ENCODE results near the gene TMEM117.
A peak's percentile ranks its signal among the peaks of the same experiment; 100 is the strongest.

The TMEM117 gene

DNA sequence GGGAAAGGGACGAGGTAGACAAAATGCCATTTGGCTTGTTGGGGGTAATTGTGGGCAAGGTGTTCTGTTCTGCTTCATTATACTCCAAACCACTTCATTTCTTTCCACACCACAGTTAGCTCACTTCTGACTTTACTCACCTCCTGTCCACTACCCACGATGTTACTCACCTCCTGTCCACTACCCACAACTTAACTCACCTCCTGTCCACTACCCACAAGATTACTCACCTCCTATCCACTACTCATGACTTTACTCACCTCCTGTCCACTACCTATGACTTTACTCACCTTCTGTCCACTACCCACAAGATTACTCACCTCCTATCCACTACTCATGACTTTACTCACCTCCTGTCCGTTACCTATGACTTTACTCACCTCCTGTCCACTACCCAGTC, 19.7 kb upstream of the TMEM117 start:
- TF ChIP-seq POLR2A (IDR thresholded peaks at IDR 0.05; ENCODE audit: low read depth, low read length) = no peak
- DNase-seq (ENCODE audit: insufficient read length, low spot score) (no peak), FAIRE-seq (peak; percentile 81)

DNA sequence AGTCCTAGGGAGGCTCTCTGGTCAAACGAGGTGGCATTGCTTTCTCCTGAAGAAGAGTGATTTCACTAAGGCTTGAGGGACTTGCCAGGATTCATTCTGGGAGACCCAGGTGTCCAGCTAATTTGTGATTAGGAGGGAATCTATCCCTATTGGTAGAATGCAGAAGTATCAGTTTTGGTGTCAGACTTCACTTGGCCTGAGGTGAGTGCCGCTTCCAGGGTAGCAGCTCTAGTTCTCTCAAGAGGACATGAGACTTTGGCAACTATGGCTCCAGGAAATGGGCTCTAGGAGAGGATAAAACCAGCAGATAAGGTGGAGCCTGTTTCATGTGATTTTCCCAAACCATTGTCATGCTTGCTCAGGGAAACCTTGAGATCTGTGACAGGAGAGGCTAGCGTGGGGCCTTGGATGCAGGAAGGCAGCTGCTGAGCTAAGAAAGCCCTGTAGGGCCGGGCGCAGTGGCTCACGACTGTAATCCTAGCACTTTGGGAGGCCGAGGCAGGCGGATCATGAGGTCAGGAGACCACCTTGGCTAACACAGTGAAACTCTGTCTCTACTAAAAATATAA, 11.6 kb upstream of the TMEM117 start:
- no peak for TF ChIP-seq POLR2A (IDR thresholded peaks at IDR 0.05; ENCODE audit: low read depth, low read length)
- DNase-seq (ENCODE audit: insufficient read length, low spot score) = no peak

DNA sequence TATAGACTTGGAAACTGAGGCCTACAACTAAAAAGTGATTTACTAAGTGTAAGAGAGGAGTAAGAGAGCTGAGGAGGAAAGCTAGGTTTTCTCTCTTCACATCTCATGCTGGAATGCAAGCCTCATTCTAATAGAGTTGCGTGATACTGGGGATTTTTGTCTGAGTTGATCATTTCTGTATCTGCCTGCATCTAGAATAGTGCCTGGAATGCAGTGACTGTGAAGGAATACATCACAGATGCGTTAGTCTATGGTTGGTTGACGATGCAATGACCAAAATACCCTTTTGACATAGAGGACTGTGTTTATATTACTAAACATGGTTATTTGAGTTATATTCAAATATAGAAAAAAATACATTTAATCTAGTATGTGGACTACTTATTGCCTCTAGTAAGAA, 9.2 kb upstream of the TMEM117 start:
- TF ChIP-seq POLR2A (IDR thresholded peaks at IDR 0.05; ENCODE audit: low read depth, low read length) = no peak
- no peak for DNase-seq (ENCODE audit: insufficient read length, low spot score)
- FAIRE-seq = no peak

More for the DNA sequence above, 11.6 kb upstream of the TMEM117 start:
- no peak for FAIRE-seq

DNA sequence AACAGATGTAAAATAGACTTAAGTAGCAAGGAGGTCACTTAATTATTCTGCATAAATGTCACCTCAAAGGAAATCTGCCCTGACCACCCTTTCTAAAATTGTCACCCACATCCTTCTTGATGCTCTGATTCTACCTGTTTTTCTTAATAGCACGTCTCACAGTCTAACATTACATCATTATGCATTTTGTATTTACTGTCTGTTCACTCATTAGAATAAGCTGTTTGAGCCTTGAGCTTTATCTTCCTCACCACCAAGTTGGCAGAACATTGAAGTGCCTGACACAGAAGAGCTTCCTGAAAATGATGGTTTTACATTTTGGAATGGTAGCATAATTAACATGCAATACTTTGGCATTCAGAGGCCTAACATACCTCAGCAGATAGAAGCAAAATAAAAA, 8.8 kb upstream of the TMEM117 start:
- FAIRE-seq (no peak), DNase-seq (ENCODE audit: insufficient read length, low spot score) (no peak)
- TF ChIP-seq POLR2A (IDR thresholded peaks at IDR 0.05; ENCODE audit: low read depth, low read length) = no peak

DNA sequence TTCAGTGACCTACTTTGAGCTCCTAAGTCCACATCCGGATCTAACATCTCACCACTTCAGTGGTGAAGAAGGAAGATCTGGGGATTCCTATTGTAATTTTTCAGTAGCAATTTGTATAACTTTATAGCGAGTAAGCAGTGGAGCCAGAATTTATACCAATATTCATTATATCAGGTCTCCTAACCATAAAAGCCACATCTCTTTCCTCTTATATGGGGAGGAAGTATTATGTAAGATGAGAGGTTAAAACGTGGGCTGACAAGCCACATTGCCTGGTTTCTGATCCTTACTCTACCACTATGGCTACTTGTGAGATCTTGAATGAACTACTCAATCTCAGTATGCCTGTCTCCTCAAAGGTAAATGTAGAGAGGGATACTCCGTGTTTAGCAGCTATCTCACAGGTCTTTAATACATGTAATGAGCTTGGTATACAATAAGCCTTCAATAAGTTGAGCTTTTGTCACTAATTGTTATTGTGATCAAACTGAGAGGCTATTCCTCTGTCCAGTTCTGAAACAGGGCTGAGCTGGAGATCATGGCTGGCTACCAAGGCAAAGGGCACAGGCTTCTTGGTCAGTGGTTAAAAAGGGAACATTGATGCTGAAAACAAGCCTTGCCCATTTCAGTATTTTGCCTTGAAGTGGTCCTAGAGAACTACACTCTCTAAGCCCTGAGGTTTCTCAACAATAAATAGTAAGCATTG, 3.3 kb upstream of the TMEM117 start:
- DNase-seq (ENCODE audit: insufficient read length, low spot score) (no peak), FAIRE-seq (no peak)
- no peak for TF ChIP-seq POLR2A (IDR thresholded peaks at IDR 0.05; ENCODE audit: low read depth, low read length)

DNA sequence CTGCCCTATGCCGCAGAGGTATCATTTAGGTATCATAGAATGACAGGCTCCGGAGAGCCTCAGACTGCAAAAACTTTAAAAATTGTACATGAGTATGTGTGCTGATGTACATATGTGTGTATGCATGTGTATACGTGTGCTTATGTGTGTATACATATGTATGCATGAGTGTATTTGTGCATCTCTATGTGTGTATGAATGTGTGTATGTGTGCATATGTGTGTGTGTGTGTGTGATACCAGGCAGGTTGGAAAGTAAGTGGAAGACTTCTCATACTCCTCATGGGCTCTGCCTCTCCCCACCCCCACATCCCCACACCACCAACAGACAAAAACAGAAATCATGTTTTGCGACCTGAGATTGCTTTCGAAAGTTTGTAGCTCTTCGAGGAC, 621 bp upstream of the TMEM117 start:
- TF ChIP-seq POLR2A (IDR thresholded peaks at IDR 0.05; ENCODE audit: low read depth, low read length) = no peak
- DNase-seq (ENCODE audit: insufficient read length, low spot score) (no peak), FAIRE-seq (peak; percentile 45)

DNA sequence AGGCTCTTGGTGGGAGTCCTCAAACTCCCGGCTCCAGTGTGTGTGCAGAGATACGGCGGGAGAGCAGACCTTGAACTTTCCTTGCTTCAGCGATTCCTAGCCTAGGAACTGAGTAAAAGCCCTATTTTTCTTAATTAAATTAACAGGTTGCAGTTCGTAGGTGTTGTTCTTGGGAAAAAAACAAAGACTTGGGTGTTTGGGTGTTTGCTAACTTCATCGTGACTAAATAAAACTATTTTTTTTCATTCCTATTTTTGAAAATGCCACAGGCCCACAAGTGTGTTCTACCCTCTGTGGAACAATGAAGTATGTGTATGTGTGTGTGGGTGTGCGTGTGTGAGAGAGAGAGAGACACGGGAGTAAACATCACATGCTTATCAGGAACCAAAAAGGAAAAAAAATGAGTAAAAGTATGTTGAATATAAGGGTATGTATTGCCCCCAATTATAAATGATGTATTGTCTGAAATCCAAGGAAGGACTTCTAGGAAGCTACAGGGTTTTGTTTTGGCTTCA, 651 bp downstream of the TMEM117 start:
- no peak for TF ChIP-seq POLR2A (IDR thresholded peaks at IDR 0.05; ENCODE audit: low read depth, low read length)
- FAIRE-seq (peak; percentile 36), DNase-seq (ENCODE audit: insufficient read length, low spot score) (no peak)

DNA sequence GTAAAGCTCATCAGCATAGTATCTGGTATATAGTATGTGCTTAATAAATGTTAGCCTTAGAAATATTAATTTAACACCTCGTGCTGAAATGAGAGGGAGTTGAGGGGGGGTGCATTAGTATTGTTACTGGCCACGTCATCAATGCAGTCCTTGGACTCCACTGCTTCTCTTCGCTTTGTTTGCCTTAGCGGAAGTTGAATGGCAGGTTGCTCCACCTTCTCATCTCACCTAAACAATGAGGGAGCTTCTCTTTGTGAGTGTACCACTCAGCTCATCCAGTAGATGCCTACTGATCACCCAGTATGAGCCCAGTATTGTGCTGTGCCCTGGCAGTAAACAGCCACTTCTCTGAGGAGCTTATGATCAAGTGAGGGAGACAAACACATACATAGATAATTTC, 4.5 kb downstream of the TMEM117 start:
- TF ChIP-seq POLR2A (IDR thresholded peaks at IDR 0.05; ENCODE audit: low read depth, low read length) = no peak
- DNase-seq (ENCODE audit: insufficient read length, low spot score) = no peak
- FAIRE-seq = no peak

DNA sequence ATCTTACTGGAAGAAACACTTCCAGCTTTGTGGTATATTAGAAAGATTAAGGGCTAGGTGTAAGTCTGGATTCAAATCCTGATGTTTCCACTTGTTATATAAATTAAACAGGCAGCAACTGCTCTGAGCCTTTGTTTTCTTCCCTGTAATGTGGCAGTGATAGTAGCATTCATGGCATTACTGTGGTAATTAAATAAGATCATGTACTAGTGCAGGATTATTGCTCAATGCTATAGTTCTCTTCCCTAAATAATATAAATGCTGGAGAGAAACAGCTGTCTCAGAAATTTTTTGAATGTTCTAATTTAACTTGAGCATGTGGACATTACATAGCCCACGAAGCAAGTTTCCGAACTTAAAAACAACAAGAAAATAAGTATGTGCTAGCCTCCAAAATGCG, 5.4 kb downstream of the TMEM117 start:
- FAIRE-seq = no peak
- no peak for TF ChIP-seq POLR2A (IDR thresholded peaks at IDR 0.05; ENCODE audit: low read depth, low read length)

DNA sequence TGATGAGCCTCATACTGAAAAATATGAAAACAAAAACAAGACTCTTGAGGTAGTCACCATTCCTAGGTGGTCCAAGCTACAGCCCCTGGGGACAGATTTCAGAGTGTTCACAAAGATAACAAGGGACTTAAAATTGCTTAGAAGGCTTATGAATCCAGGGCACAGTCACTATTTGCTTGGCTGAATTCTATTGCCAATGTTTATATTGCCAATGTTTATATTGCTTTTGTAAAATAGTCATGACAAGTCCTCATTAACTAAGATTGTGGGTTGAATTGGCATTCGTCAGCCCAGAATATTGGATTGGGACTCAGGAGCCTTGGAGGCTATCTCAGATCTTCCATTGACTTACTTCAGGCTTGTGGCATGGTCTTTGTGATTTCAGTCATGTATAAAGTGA, 6.4 kb downstream of the TMEM117 start:
- FAIRE-seq (no peak), DNase-seq (ENCODE audit: insufficient read length, low spot score) (no peak)

More for the DNA sequence above, 5.4 kb downstream of the TMEM117 start:
- DNase-seq (ENCODE audit: insufficient read length, low spot score) = no peak

DNA sequence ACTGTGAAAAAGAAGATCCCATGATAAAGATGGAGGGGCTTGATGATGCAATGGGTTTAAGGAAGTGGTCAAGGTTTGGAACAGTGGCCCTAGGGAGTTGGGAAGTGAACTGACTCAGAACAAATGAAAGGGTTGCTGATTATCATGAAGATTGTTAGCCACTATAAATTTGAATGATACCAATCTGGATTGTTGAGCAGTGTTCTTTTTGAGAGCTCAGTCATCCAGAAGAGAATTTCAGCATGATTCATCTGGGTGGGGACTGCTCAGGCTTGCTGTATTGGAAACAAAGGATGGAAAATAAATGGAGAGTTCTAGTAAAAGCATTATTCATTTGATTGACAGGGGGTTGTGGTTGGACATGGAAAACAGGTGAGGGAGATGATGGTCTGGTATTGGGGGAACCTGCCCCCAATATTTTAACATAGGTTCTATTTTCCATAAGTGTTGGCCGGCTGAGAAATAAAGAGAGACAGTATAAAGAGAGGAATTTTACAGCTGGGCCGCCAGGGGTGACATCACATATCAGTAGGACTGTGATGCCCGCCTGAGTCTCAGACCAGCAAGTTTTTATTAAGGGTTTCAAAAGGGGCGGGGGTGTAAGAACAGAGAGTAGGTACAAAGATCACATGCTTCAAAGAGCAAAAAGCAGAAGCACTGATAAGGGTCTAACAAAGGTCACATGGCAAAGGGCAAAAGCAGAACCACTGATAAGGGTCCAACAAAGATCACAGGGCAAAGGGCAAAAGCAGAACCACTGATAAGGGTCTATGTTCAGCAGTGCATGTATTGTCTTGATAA, 11.7 kb downstream of the TMEM117 start:
- peak; percentile 26 for DNase-seq (ENCODE audit: insufficient read length, low spot score)

More for the DNA sequence above, 6.4 kb downstream of the TMEM117 start:
- TF ChIP-seq POLR2A (IDR thresholded peaks at IDR 0.05; ENCODE audit: low read depth, low read length) = no peak

DNA sequence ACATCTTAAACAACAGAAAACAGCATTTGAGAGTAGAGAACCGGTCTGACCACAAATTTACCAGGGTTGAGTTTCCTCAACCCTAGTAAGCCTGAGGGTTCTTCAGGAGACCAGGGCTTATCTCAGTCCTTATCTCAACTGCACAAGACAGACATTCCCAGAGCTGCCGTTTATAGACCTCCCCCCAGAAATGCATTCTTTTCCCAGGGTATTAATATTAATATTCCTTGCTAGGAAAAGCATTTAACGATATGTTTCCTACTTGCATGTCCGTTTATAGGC, 12.3 kb downstream of the TMEM117 start:
- FAIRE-seq (no peak), DNase-seq (ENCODE audit: insufficient read length, low spot score) (no peak)
- no peak for TF ChIP-seq POLR2A (IDR thresholded peaks at IDR 0.05; ENCODE audit: low read depth, low read length)

More for the DNA sequence above, 11.7 kb downstream of the TMEM117 start:
- peak; percentile 30 for FAIRE-seq

DNA sequence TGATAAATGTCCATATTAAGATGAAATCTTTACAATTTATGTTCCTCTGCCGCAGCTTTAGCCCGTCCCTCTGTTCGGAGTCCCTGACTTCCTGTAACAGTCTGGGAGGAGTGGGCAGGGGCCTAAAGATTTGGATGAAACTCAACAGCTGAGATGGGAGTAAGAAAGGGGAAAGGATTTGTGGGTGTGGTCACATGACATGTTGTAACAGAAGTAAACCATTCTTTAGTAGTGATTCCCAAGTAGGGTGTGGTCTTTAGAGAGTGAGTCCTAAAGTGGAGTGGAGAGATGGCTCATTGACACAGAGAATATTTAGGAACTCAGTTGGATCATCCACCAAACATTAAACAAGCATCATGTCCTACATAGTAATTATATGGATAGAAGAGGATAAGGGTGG, 12.9 kb downstream of the TMEM117 start:
- no peak for TF ChIP-seq POLR2A (IDR thresholded peaks at IDR 0.05; ENCODE audit: low read depth, low read length)
- FAIRE-seq (peak; percentile 15), DNase-seq (ENCODE audit: insufficient read length, low spot score) (no peak)

DNA sequence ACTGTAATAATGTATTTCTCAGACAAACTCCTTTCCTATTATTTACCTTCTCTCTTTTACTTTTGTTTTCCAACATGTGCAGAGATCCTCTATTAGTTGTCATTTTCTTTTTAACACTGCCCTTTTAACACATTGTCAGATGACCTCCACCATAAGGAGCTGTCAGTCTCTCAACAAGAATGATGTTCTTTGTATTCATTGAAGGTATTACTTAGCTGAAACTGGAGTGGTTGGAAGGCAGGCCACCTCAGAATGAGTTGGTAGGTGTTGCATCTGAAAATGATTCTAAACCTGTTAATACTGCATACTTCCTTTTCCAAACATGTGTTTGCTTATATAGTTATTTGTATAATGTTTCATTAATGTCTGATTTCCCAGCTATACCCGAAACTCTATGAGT, 16.9 kb downstream of the TMEM117 start:
- DNase-seq (ENCODE audit: insufficient read length, low spot score) (no peak), FAIRE-seq (no peak)

DNA sequence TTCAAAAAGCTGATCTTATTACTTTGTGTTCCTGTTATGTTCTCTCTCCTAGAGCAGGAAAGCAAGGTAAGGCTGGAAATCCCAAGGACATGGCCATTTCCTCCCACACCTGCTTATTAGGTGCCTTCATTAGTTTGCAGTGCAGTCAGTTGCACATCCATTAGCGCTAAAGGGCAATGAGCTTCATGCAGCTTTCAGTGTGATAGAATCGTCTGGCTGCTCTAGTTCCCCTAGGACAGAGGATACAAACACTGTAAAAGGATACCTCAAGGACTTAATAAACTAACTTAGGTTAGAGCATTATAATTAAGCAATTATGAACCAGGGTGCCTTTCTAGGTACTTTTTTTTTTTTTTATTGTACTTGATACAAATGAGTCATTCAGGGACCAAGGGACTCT, 21.1 kb downstream of the TMEM117 start:
- TF ChIP-seq POLR2A (IDR thresholded peaks at IDR 0.05; ENCODE audit: low read depth, low read length) = no peak
- FAIRE-seq (no peak), DNase-seq (ENCODE audit: insufficient read length, low spot score) (no peak)

More for the DNA sequence above, 16.9 kb downstream of the TMEM117 start:
- TF ChIP-seq POLR2A (IDR thresholded peaks at IDR 0.05; ENCODE audit: low read depth, low read length) = no peak
